Measurements from ENCODE around the gene C20orf144.

The C20orf144 gene

GRCh38 chr20:33677991-33678702 is 16.0 kb downstream of the C20orf144 start:
- DNase-seq = peak; percentile 74

GRCh38 chr20:33679758-33680485 is 17.8 kb downstream of the C20orf144 start:
- DNase-seq = peak; percentile 23

- no peak for DNase-seq
Observed at GRCh38 chr20:33680686-33681085, 18.6 kb downstream of the C20orf144 start.

DNA sequence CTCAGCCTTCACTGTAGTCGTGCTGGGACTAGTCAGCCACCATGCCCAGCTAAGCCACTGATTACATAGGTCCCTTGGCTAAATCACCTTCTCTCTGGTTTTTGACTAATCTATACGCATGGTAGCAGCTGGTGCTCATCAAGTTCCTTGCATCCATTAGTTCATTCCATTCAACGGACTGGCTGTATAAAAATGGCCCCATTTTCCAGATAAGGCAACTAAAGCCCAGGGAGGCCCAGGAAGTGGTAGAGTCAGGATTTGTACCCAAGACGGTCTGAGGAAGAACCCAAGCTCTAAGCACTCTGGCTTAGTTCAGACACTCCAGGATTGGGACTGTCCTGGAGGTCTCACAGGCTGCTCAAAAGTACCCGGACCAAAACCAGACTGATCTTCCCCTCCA is 19.2 kb downstream of the C20orf144 start:
- DNase-seq = no peak

- DNase-seq = no peak
Observed at GRCh38 chr20:33681728-33682353, 19.7 kb downstream of the C20orf144 start.

DNA sequence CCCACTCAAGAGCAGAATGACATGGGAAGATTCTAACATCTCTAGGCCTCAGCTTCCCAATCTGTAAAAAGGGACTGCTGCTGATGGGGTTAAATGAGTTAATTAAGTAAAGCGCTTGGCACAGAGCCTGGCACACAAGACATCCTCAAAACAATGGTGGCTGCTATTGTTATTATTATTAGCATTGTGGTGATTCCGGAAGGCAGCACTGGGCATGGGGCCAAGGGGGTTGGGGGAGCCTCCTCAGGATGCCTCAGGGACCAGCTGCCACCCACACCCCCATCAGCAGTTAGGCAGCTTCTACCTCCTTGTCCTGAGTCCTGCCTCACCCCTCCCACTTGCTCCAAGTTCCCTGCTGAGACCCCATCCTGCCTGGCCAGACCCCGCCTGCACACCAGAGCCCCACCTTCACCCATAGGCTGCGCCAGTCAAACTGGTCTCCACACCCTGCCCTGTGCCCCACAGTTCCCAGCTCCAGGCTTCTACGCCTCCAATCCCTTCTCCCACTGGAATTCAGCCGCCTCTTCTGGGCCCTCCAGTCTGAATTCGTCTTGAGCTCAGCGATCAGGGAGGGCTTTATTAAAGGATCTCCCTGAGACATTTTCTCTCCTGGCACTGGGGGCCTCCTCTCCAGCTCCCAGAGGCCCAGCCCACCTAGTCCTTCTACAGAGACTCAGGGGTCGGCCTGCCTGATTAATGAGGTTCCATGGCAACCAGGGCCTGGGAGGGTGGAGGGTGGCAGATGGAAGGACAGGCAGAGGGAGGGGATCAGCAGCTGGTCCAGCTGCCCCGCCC is 22.6 kb downstream of the C20orf144 start:
- DNase-seq = peak; percentile 27

- peak; percentile 79 for DNase-seq
Observed at GRCh38 chr20:33685328-33686099, 23.4 kb downstream of the C20orf144 start.

DNA sequence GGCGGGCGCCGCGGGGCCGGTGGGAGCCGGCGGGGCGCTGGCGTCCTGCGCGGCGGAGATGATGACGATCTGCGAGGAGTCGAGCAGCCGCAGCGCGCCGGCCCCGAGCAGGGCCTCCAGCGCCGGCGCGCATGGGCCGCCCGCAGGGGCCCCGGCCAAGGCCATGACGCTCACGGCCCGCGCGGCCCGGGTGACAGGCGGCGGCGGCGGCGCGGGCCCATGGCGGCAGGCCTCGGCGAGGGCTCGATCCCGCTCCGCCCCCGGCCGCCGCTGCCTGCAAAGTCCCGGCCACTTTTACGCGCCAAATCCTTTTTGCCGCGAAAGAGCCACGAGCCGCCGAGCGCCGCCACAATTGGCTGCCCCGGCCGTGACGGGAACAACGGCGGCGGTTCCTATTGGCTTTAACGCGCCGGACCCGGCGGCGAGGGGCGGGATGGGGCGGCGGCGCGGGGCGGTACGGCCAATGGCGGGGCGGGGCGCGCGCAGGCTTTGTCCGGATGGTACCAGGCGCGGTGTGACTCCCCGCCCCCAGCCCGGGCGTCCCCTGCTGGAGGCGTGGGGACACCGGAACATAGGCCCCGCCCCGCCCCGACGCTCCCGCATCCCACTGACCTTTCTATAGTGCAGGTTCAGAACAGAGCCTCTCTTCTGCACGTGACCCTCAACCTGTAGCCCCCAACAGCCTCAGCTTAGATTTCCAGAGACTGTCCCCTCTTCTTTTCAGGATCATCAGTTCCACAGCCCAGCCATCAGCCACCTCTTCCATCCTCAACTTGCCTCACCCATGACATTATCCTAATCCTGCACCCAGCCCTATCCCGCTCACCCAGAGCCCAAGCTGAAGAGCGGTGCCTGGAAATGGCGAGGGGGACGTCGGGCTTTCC is 24.2 kb downstream of the C20orf144 start, which contains the start of gene E2F1:
Gene E2F1 (minus strand): TSS at position 286 of the 884 bp plus-strand sequence. CDS start 121 bp downstream, at position 165.
- peak; percentile 98 for DNase-seq

GRCh38 chr20:33686984-33687366 is 24.8 kb downstream of the C20orf144 start:
- DNase-seq = no peak

GRCh38 chr20:33687370-33687915 is 25.3 kb downstream of the C20orf144 start:
- peak; percentile 29 for DNase-seq

DNA sequence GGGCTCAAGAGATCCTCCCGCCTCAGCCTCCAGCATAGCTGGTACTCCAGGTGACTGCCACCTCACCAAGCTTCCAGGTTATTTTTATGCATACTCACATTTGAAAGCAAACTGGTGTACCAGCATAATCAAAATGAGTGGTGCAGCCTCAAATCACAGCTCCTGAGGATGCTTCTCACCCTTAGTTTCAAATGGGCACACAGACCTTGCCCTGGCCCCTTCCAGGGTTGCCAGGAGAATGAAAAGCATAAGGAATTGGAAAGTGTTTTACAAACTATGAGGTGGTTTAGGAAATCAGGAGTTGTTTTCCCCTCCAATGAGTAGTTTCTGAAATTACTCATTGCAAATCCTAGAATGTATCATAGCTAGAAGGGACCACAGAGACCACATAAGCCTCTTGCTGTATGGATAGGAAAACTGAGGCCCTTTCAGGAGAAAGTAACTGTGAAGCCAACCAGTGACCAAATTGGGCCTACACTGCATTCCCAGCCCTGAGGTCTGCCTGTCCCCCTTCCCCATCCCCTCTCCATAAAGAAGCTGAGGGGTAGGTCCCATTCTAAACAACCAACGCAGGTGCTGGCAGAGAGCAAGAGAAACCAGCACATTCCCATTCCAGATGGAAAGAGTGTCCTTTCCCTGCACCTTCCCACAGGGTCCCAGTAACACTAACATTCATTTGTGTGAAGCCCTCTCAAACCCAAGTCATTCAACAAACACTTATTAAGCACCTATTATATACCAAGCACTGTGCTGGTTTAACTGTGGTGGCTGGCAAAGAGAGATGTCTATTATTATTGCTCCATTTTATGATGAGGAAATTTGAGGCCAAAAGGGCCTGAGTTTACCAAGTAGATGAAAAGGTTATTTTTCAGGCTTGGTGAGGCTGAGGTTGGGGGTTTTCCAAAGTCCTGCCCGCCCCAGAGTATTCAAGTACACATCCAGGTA is 26.1 kb downstream of the C20orf144 start:
- no peak for DNase-seq

- DNase-seq = no peak
Observed at GRCh38 chr20:33688938-33689424, 26.9 kb downstream of the C20orf144 start.

- DNase-seq = no peak
Observed at GRCh38 chr20:33689493-33689892, 27.4 kb downstream of the C20orf144 start.

DNA sequence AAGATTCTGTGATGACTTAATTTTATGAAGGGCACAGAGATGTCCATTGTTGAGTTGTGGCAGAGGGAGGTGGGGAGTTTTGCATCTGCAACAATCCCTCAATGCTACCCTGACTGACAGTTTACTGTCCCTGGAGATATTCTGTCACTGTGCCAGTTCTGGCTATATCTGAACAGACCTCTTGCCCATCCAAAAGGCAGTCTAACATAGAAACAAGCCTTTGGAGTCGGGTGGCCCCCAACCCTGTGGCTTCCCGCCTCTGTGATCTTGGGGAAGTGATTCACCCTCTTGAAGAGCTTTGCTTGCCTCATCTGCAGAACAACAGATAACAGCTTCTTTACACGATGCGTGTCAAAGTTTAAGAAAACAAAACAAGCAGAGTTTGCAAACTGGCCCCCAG is 27.8 kb downstream of the C20orf144 start:
- peak; percentile 58 for DNase-seq

- DNase-seq = no peak
Observed at GRCh38 chr20:33693289-33693688, 31.2 kb downstream of the C20orf144 start.

DNA sequence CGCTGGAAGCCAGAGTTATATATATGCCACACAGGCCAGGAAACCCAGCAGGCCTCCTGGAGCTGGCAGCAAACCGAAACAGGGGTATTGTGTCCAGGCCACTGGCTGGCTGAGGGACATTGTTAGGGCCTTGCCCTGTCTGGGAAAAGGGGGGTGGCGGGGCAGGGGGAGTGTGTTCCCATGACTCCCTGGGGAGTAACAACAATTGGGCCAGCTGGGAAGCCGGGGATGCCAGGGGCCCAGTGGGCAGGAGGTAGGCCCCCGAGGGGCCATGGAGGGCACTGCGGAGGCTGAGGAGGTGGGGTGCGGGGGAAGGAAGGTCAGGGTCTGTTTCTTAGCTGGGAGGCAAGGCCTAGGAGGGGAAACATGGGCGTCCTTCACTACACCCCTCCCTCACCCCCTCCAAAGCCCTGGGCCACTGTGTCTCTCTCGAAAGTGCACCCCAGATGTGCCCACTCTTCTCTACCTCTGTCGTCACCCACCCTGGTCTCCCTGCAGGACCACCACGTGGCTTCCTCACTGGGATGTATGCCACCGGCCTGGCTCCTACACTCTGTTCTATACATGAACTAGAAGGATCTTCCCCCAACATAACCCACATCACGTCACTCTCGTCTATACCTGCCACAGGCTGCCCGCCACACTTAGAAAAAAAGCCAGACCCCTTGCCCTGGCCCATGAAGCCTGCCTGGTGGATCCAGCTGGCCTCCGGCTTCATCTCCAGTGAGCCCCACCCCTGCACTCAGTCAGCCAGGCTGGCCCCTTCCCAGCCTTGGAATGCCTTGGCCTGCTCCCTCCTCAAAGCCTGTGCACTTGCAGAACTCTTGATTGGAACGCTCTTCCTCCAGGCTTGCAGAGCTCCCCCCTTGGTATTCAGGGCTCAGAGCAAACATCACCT is 31.9 kb downstream of the C20orf144 start:
- DNase-seq = peak; percentile 86

- no peak for DNase-seq
Observed at GRCh38 chr20:33694639-33695012, 32.5 kb downstream of the C20orf144 start.

GRCh38 chr20:33696448-33696847 is 34.3 kb downstream of the C20orf144 start:
- DNase-seq = no peak
